Keratinocyte (primary cell): ENCODE results near the gene RIC1.

Experiments used
- EZH2 ChIP-seq: IDR thresholded peaks from one replicate; pipeline ENCODE4 v1.6.1; 2012; ENCODE audit warnings: inconsistent platforms, mild to moderate bottlenecking, low read length, moderate library complexity
- TF ChIP-seq, protein P1 (sequence below), 3 experiments: IDR thresholded peaks in 1 of 3; conservative IDR thresholded peaks in 1 of 3; optimal IDR thresholded peaks in 1 of 3; 2 replicates in 2 of 3; 3 replicates in 1 of 3; pipeline versions ENCODE3 to v1.5.1; 2011; ENCODE audit warnings: low read length in 3 of 3, mild to moderate bottlenecking in 3 of 3, moderate library complexity in 2 of 3, control low read depth in 1 of 3, inconsistent platforms in 1 of 3; ENCODE audit not compliant: insufficient read depth in 2 of 3; ENCODE audit errors: extremely low read depth in 1 of 3

DNA sequence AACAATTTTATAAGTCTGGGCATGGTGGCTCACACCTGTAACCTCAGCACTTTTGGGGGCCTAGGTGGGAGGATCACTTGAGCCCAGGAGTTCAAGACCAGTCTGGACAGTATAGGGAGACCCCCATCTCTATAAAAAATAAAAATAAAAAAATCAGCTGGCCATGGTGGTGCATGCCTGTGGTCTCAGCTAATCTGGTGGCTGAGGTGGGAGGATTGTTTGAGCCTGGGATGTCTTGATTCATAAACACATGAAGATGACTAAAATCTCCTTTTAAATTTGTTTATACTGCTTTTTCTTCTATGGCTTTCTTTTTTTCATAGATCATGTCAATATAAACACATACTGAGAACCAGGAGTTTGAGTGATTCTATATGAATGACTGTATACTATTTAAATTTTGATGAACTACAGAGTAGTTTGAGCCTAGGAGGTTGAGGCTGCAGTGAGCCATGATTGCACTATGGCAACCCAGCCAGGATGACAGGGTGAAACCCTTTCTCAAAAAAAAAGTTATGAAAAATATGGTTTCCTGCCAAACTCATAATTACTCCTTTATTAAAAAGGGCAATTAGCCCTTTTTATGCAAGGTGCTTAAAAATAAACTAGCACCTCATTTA, 14.2 kb downstream of the RIC1 start:
- TF ChIP-seq, protein P1, sequence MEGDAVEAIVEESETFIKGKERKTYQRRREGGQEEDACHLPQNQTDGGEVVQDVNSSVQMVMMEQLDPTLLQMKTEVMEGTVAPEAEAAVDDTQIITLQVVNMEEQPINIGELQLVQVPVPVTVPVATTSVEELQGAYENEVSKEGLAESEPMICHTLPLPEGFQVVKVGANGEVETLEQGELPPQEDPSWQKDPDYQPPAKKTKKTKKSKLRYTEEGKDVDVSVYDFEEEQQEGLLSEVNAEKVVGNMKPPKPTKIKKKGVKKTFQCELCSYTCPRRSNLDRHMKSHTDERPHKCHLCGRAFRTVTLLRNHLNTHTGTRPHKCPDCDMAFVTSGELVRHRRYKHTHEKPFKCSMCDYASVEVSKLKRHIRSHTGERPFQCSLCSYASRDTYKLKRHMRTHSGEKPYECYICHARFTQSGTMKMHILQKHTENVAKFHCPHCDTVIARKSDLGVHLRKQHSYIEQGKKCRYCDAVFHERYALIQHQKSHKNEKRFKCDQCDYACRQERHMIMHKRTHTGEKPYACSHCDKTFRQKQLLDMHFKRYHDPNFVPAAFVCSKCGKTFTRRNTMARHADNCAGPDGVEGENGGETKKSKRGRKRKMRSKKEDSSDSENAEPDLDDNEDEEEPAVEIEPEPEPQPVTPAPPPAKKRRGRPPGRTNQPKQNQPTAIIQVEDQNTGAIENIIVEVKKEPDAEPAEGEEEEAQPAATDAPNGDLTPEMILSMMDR (optimal IDR thresholded peaks at IDR 0.05 in 1 of 3, IDR thresholded peaks at IDR 0.05 in 1 of 3, conservative IDR thresholded peaks at IDR 0.05 in 1 of 3; ENCODE audit: extremely low read depth in 1 of 3, insufficient read depth in 2 of 3, low read length in 3 of 3): no peak
- TF ChIP-seq EZH2: no peak
